Activated naive CD8-positive, alpha-beta T cell treated with anti-CD3 and anti-CD28 coated beads, Interleukin-2, amount 50 U/mL, for 24 hours (primary cell): ENCODE measurements around the gene LURAP1L.

Experiments used
- ATAC-seq: fragments of 150-1000 bp; cut with Tn5 transposase; one replicate; pipeline ENCODE4 v1.10.0; 2021
- DNase-seq: peaks from one replicate; pipeline ENCODE4 v3.0.0; 2021
- H3K27ac Mint-ChIP-seq: one replicate; pipeline ENCODE4 v1.8.0; 2021; ENCODE audit warnings: mild to moderate bottlenecking, mixed read lengths
- H3K27me3 Mint-ChIP-seq: one replicate; pipeline ENCODE4 v1.8.0; 2021; ENCODE audit warnings: mixed read lengths
- H3K36me3 Mint-ChIP-seq: one replicate; pipeline ENCODE4 v1.8.0; 2021; ENCODE audit warnings: low read depth, mixed read lengths
- H3K4me1 Mint-ChIP-seq: one replicate; pipeline ENCODE4 v1.8.0; 2021; ENCODE audit warnings: mixed read lengths
- H3K4me3 Mint-ChIP-seq: one replicate; pipeline ENCODE4 v1.8.0; 2021; ENCODE audit warnings: mild to moderate bottlenecking, moderate library complexity, mixed read lengths
- H3K9me3 Mint-ChIP-seq: one replicate; pipeline ENCODE4 v1.8.0; 2021; ENCODE audit warnings: mixed read lengths

The LURAP1L gene

DNA sequence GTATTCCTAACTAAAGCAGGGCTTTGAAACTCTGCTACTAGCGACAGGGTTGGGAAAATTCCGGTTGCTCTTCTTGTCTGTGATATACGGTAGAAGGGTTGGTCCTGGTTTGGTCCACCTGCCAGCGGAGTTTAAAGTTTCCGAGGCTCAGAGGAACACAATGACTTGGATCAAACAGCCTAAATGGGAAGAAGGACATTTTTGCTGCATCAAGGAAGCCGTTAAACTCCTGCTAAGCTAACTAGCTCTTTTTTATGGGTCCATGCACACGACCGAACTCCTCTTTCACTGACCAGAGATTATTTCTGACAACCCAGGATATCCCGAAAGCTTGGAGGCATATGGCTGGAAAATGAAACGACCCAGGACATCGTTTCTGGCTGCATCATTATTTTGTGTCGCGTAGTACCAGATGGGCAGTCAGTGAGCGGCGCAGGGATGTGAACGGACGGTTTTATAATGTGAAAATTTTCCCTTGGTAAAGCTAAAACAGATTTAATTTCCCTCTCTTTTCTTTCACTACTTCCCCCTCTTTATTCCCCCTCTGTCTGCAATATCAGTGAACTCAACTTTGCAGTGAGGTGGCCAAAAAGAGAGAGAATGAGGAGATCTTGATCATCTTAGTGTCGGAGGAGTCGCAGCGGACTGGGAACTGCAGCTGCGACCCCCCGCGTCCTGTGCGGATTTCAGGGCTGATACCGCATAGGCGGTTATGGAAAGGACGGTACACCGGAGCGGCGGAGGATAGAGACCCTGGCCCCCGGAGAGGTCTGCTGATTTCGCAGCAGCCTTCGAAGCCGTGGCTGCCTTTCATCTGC is at the start of gene LURAP1L:
LURAP1L (plus strand) TSS at position 160 of the 818 bp plus-strand sequence. CDS start 696 bp downstream, outside the sequence.
- ATAC-seq (no peak), DNase-seq (no peak)
- Mint-ChIP-seq H3K36me3 (no peaks in the 10 kb centered on the region), H3K9me3 (no peaks in the 10 kb centered on the region), H3K4me3 (no peak within 1 kb of the TSS), H3K27me3 (peaks cover 26% of the 10 kb centered on the region), H3K27ac (no peak within 1 kb of the TSS), H3K4me1 (peaks cover 5% of the 10 kb centered on the region)

GRCh38 chr9:12726795-12727194 is 48.0 kb upstream of the LURAP1L start:
- Mint-ChIP-seq H3K27me3 (no peaks in the 10 kb centered on the region), H3K27ac (no peak overlapping the region), H3K36me3 (no peaks in the 10 kb centered on the region), H3K4me1 (no peaks in the 10 kb centered on the region), H3K4me3 (no peak overlapping the region), H3K9me3 (peaks cover 4% of the 10 kb centered on the region)
- no peak for DNase-seq
- no peak for ATAC-seq

DNA sequence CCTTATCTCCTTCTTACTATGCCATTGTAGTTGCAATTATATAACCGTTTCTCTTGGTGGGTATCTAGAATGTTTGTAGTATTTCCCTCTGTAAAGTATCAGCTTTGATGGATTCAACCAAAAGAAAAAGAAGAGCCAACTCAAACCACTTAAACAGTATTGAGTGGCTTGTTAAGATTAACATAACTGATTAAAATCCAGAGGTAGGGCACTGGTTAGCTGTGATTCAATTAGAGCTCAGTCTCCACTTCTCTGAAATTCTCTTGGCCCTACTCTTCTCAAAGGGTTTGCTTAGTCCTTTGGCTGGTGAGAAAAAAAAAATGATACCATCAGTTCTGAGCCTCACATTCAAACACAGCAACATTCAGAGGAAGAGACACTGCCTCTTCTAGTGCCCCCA is 44.6 kb upstream of the LURAP1L start:
- DNase-seq = no peak
- H3K36me3 Mint-ChIP-seq = no peaks in the 10 kb centered on the region
- no peak overlapping the region for H3K27ac Mint-ChIP-seq
- H3K9me3 Mint-ChIP-seq = peaks cover 7% of the 10 kb centered on the region
- H3K4me3 Mint-ChIP-seq = no peak overlapping the region
- ATAC-seq = no peak
- no peaks in the 10 kb centered on the region for H3K27me3 Mint-ChIP-seq
- H3K4me1 Mint-ChIP-seq = no peaks in the 10 kb centered on the region

GRCh38 chr9:12730927-12731326 is 43.9 kb upstream of the LURAP1L start:
- no peaks in the 10 kb centered on the region for H3K4me1 Mint-ChIP-seq
- H3K27me3 Mint-ChIP-seq = no peaks in the 10 kb centered on the region
- H3K9me3 Mint-ChIP-seq = peaks cover 7% of the 10 kb centered on the region
- DNase-seq (no peak), ATAC-seq (no peak)
- H3K36me3 Mint-ChIP-seq = no peaks in the 10 kb centered on the region
- H3K27ac Mint-ChIP-seq = no peak overlapping the region
- H3K4me3 Mint-ChIP-seq = no peak overlapping the region

DNA sequence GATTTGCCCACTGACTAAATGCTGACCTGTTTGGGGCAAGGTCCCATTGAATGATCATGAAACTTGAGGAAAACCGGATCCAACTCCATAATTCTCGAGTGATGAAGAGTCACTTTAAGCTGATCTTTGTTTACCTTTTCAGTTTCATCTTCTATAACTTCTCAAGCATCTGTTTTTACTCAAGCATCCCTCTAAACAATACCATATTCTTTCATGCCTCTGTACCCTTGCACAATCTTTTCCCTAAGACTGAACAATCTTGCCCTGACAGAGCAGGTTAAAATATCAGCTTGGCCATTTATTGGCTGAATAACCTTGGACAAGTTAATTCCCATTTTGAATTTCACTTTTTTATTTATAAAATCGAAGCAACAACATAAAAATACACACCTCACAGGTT is 41.8 kb upstream of the LURAP1L start:
- Mint-ChIP-seq H3K36me3 (no peaks in the 10 kb centered on the region), H3K27me3 (no peaks in the 10 kb centered on the region), H3K27ac (no peak overlapping the region), H3K4me3 (no peak overlapping the region), H3K9me3 (peaks cover 7% of the 10 kb centered on the region), H3K4me1 (no peaks in the 10 kb centered on the region)
- ATAC-seq (no peak), DNase-seq (no peak)

DNA sequence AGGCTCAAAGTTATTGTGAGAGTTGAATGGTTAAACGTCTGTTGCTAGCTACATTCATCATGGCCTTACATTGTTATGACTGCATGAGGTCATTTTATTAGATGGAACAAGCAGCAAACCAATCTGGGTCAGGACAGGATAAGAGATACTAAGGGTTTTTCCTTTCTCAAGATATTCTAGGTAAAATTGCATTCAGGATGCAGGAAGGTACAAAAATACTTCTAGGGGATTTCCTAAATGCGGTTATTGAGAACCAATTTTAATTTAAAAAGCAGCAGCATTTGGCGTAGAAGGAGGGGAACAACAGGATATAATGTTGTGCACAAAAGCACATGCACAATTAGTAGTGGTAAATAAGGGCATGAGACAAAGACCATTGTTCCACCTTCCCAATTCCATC is 39.2 kb upstream of the LURAP1L start:
- Mint-ChIP-seq H3K9me3 (peaks cover 10% of the 10 kb centered on the region), H3K36me3 (no peaks in the 10 kb centered on the region), H3K4me3 (no peak overlapping the region), H3K4me1 (no peaks in the 10 kb centered on the region), H3K27ac (no peak overlapping the region), H3K27me3 (no peaks in the 10 kb centered on the region)
- DNase-seq (no peak), ATAC-seq (no peak)

DNA sequence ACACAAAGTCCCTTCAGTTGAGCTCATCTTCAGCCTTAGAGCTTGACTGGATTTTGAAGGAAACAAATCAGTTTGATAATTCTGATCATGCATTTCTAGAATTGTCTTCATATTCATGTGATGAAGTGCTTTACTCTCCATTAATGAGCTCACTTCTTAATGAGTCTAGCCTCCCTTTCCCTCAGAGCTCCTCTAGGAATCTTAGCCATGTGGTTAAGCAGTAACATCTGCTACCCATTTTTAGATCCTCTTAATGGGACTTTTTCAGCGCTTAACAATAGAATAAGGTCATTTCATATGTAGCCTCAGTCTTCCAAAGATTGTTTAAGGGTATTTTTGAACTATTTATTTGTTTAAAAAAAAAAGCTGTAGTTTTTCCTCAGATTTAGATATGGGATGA is 36.9 kb upstream of the LURAP1L start:
- Mint-ChIP-seq H3K27me3 (no peaks in the 10 kb centered on the region), H3K4me3 (no peak overlapping the region), H3K27ac (no peak overlapping the region), H3K4me1 (no peaks in the 10 kb centered on the region), H3K36me3 (no peaks in the 10 kb centered on the region), H3K9me3 (peaks cover 18% of the 10 kb centered on the region)
- ATAC-seq (no peak), DNase-seq (no peak)

DNA sequence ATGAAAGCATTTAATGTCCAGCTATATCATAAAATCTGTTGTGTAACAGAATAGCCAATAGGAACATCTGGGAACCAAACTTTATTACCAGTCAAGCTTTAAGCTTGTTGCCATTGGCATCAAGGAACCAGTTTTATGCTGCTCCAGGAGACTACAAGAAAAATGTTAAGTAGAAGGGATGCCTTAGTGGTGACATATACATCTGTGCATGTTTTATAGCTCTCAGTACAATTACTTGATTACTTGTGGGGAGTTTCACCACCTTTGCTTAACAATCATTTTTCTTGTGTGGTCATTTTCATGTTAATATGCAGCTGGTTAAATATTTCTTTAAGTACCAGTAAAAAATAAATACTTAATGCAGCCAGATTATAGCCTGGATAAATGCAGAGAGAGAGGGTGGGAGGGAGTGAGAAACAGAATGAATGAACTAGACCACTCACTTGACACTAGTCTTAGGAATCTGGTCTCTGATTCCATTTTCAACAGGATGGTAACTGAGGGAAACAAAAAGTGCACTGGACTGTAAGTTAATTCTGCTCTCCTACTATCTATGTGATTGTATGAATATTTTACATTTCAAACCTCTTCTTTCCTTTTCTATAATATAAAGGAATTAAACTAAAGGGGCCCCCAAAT is 35.7 kb upstream of the LURAP1L start:
- no peak for ATAC-seq
- no peaks in the 10 kb centered on the region for H3K36me3 Mint-ChIP-seq
- no peak overlapping the region for H3K4me3 Mint-ChIP-seq
- no peaks in the 10 kb centered on the region for H3K4me1 Mint-ChIP-seq
- no peak overlapping the region for H3K27ac Mint-ChIP-seq
- no peaks in the 10 kb centered on the region for H3K27me3 Mint-ChIP-seq
- DNase-seq = no peak
- peaks cover 18% of the 10 kb centered on the region for H3K9me3 Mint-ChIP-seq

DNA sequence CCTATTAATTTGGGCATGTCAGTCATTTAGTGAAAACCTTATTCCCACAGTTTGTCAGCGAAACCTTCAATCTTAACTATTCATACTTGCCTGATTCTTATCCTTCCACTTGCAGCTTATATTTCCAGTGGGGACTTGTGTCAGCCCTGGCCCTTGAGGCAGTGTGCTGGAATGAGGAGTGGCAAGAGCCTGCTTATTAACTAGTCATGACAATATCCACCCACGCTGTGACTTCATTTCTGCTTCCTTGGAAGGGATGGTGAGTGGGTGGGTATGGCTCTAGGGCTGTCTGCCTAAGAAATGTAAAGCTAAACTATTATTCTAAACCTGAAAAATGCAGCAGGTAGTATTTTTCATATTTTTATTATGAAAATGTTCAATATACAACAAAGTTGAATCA is 34.0 kb upstream of the LURAP1L start:
- Mint-ChIP-seq H3K4me3 (no peak overlapping the region), H3K36me3 (no peaks in the 10 kb centered on the region), H3K27ac (no peak overlapping the region), H3K27me3 (no peaks in the 10 kb centered on the region), H3K9me3 (peaks cover 24% of the 10 kb centered on the region), H3K4me1 (no peaks in the 10 kb centered on the region)
- DNase-seq (no peak), ATAC-seq (no peak)

DNA sequence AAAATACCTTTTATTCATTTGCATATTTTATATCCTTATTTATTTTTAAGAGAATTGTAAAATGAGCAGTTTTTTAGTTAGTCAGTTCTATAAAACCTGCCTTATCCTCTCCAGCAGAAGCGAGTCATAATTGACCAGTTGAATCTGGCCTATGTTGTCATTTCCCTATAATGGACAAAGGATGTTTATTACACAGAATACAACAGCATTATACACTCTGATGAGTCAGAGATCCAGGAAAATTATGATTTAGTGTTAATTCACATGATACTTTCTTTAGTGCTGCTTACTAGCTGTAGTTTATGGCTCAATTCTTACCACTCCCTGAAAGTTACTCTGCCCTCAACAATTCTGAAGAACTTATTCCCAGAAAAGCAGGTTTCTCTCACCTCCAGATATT is 26.8 kb upstream of the LURAP1L start:
- DNase-seq = no peak
- Mint-ChIP-seq H3K4me3 (no peak overlapping the region), H3K4me1 (no peaks in the 10 kb centered on the region), H3K27me3 (no peaks in the 10 kb centered on the region), H3K36me3 (no peaks in the 10 kb centered on the region), H3K27ac (no peak overlapping the region), H3K9me3 (peaks cover 11% of the 10 kb centered on the region)
- ATAC-seq = no peak

DNA sequence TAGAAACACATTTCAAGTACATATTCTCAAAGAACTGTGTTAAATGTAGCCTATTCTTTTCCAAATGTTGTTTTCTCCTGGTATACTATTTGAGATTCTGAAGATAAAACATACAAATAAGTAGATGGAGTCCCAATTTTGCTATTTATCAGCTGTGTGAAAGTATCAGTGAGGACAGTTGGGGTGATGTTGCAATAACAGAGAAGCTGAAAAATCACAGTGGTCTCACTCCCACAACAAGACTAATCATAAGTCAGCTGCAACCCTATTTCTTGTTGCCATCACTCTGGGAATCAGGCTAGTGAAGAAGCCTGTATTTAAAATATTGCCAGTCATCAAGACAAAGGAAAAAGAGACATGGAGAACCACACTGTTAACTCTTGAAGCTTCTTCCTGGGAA is 25.9 kb upstream of the LURAP1L start:
- ATAC-seq (no peak), DNase-seq (no peak)
- no peak overlapping the region for H3K4me3 Mint-ChIP-seq

GRCh38 chr9:12753931-12754330 is 20.9 kb upstream of the LURAP1L start:
- no peaks in the 10 kb centered on the region for H3K36me3 Mint-ChIP-seq
- H3K27ac Mint-ChIP-seq = no peak overlapping the region
- no peak for ATAC-seq
- H3K4me3 Mint-ChIP-seq = no peak overlapping the region
- H3K27me3 Mint-ChIP-seq = no peaks in the 10 kb centered on the region
- DNase-seq = no peak
- H3K4me1 Mint-ChIP-seq = no peaks in the 10 kb centered on the region
- H3K9me3 Mint-ChIP-seq = no peaks in the 10 kb centered on the region

More for the DNA sequence above, 25.9 kb upstream of the LURAP1L start:
- H3K4me1 Mint-ChIP-seq = no peaks in the 10 kb centered on the region
- no peaks in the 10 kb centered on the region for H3K36me3 Mint-ChIP-seq
- H3K27me3 Mint-ChIP-seq = no peaks in the 10 kb centered on the region
- H3K9me3 Mint-ChIP-seq = peaks cover 9% of the 10 kb centered on the region
- no peak overlapping the region for H3K27ac Mint-ChIP-seq

GRCh38 chr9:12759761-12760160 is 15.1 kb upstream of the LURAP1L start:
- Mint-ChIP-seq H3K27me3 (no peaks in the 10 kb centered on the region), H3K4me3 (no peak overlapping the region), H3K27ac (no peak overlapping the region), H3K36me3 (no peaks in the 10 kb centered on the region), H3K4me1 (no peaks in the 10 kb centered on the region), H3K9me3 (peaks cover 4% of the 10 kb centered on the region)
- no peak for DNase-seq
- no peak for ATAC-seq

DNA sequence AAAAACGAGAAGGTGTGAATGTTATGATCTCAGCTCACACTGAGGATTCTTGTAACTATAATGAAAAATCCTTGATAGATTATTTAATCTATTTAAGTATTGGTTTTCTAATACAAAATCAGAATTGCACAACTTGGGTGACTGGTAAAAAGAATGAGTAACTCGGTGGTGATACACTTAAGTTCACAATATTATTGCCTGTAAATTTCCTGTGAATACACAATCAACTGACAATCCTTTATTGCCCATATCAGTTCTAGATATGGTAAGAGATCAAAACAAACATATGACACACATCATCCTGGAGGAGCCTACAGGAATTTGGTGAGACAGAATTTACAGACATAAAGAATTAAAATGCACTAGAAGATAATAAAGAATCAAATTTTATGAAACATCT is 14.1 kb upstream of the LURAP1L start:
- Mint-ChIP-seq H3K36me3 (no peaks in the 10 kb centered on the region), H3K27ac (no peak overlapping the region), H3K27me3 (no peaks in the 10 kb centered on the region), H3K4me3 (no peak overlapping the region), H3K4me1 (no peaks in the 10 kb centered on the region), H3K9me3 (peaks cover 4% of the 10 kb centered on the region)
- ATAC-seq (no peak), DNase-seq (no peak)

DNA sequence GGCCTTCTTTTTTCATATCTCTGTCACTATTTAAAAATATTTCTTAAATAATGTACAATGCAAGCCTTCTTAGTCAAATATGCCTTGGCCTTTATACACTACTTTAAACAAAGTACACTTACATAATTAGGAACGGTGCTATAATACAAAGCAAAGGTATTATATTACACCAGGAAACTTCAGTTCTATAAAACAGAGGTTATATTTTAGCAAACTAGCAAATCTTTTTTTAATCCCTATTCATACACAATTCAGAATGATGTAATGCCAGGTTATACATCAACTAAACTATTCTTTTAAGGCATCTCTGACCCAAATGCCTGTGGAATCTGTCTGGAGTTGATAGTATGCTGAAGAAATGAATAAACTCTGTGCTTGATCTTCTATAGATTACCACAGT is 10.7 kb upstream of the LURAP1L start:
- no peaks in the 10 kb centered on the region for H3K27me3 Mint-ChIP-seq
- H3K36me3 Mint-ChIP-seq = no peaks in the 10 kb centered on the region
- DNase-seq (no peak), ATAC-seq (no peak)
- peaks cover 4% of the 10 kb centered on the region for H3K9me3 Mint-ChIP-seq
- no peak overlapping the region for H3K27ac Mint-ChIP-seq
- H3K4me1 Mint-ChIP-seq = no peaks in the 10 kb centered on the region
- no peak overlapping the region for H3K4me3 Mint-ChIP-seq
